SK-N-SH (cell line): ENCODE data around the gene NT5C1B. TPM values are rescaled to one million over a fixed set of nuclear protein-coding genes. Genes with fewer than 3 reads are reported as not detected.

ENCODE experiments used
- CTCF ChIA-PET: fragments of 300-600, 350-600 bp; formaldehyde crosslinking; extraction: SDS; loops from one replicate; lab custom pipeline; 2021; lab: Yijun Ruan, JAX
- POLR2A ChIA-PET: fragments of 350-600 bp; sonication (Branson Sonifier 250); formaldehyde crosslinking; extraction: SDS; loops from one replicate; lab custom pipeline; 2020; ENCODE audit warnings: antibody characterized with exemption, inconsistent platforms; lab: Yijun Ruan, JAX
- DNase-seq: peaks from one replicate; pipeline ENCODE4 v3.0.0; 2012
- H2AFZ ChIP-seq: fragments of 200-600 bp; sonication (generic); 2 replicates; pipeline ENCODE4 v1.8.1; 2016; ENCODE audit warnings: antibody characterized with exemption, mild to moderate bottlenecking, low read depth
- H3F3A ChIP-seq: fragments of 200-600 bp; sonication (generic); replicated peaks from 2 replicates; pipeline ENCODE3; 2016; ENCODE audit warnings: antibody characterized with exemption, mild to moderate bottlenecking; ENCODE audit not compliant: insufficient read depth
- H3K27ac ChIP-seq, 2 experiments: fragments of 200-500 bp in 1 of 2; fragments of 200-600 bp in 1 of 2; sonication (Bioruptor generic) in 1 of 2; sonication (generic), shearing (Covaris generic) in 1 of 2; 2 replicates each; pipeline versions ENCODE4 v1.5.1 to v1.6.1; 2014 to 2016; ENCODE audit warnings: low read depth in 2 of 2, inconsistent platforms in 1 of 2, low read length in 1 of 2, mild to moderate bottlenecking in 1 of 2, mixed read lengths in 1 of 2
- H3K27me3 ChIP-seq: fragments of 200-600 bp; sonication (generic), shearing (Covaris generic); 2 replicates; pipeline ENCODE4 v1.6.1; 2016; ENCODE audit warnings: mixed run types; ENCODE audit not compliant: insufficient read depth
- H3K36me3 ChIP-seq, 2 experiments: fragments of 200-500 bp in 1 of 2; fragments of 200-600 bp in 1 of 2; sonication (Bioruptor generic) in 1 of 2; sonication (generic) in 1 of 2; replicated peaks in 1 of 2; 2 replicates each; pipeline versions ENCODE3 to v1.5.1; 2014 to 2016; ENCODE audit warnings: low read length in 1 of 2, mild to moderate bottlenecking in 1 of 2; ENCODE audit not compliant: insufficient read depth in 2 of 2, control insufficient read depth in 1 of 2
- H3K4me1 ChIP-seq, 2 experiments: fragments of 200-500 bp in 1 of 2; fragments of 200-600 bp in 1 of 2; sonication (Bioruptor generic) in 1 of 2; sonication (generic), shearing (Covaris generic) in 1 of 2; 2 replicates each; pipeline versions ENCODE4 v1.5.1 to v1.6.1; 2014 to 2016; ENCODE audit warnings: low read depth in 1 of 2, low read length in 1 of 2, mixed run types in 1 of 2; ENCODE audit not compliant: insufficient read depth in 2 of 2, control insufficient read depth in 1 of 2
- H3K4me2 ChIP-seq: fragments of 200-600 bp; sonication (generic), shearing (Covaris generic); 2 replicates; pipeline ENCODE4 v1.6.1; 2017; ENCODE audit warnings: mixed run types
- H3K4me3 ChIP-seq, 2 experiments: fragments of 200-500 bp in 1 of 2; fragments of 200-600 bp in 1 of 2; sonication (Bioruptor generic) in 1 of 2; sonication (generic), shearing (Covaris generic) in 1 of 2; 2 replicates each; pipeline versions ENCODE4 v1.5.1 to v1.8.1; 2014 to 2016; ENCODE audit warnings: low read depth in 2 of 2, inconsistent platforms in 1 of 2, low read length in 1 of 2, mild to moderate bottlenecking in 1 of 2, mixed read lengths in 1 of 2, moderate library complexity in 1 of 2
- H3K79me2 ChIP-seq: fragments of 200-600 bp; sonication (generic); 2 replicates; pipeline ENCODE4 v1.8.1; 2017; ENCODE audit warnings: mild to moderate bottlenecking; ENCODE audit not compliant: insufficient read depth
- H3K9ac ChIP-seq: fragments of 200-600 bp; sonication (generic); 2 replicates; pipeline ENCODE4 v1.6.1; 2017; ENCODE audit warnings: mixed run types
- H3K9me2 ChIP-seq: fragments of 200-600 bp; sonication (generic); 2 replicates; pipeline ENCODE4 v1.6.1; 2017; ENCODE audit warnings: mixed run types
- H3K9me3 ChIP-seq: fragments of 200-600 bp; sonication (generic); 2 replicates; pipeline ENCODE4 v1.6.1; 2017; ENCODE audit warnings: mixed run types, mild to moderate bottlenecking, moderate library complexity
- H4K20me1 ChIP-seq: fragments of 200-600 bp; sonication (generic); 2 replicates; pipeline ENCODE4 v1.6.1; 2017; ENCODE audit warnings: mild to moderate bottlenecking, mixed run types; ENCODE audit not compliant: insufficient read depth
- FOSL2 ChIP-seq: IDR thresholded peaks from 2 replicates; pipeline ENCODE4 v1.4.0; 2012; ENCODE audit warnings: low read depth, mild to moderate bottlenecking, moderate library complexity, borderline replicate concordance
- GABPA ChIP-seq: IDR thresholded peaks from 2 replicates; pipeline ENCODE4 v1.4.0; 2012; ENCODE audit warnings: low read depth, mild to moderate bottlenecking
- GATA2 ChIP-seq: sonication (generic); formaldehyde crosslinking; IDR thresholded peaks from 2 replicates; pipeline ENCODE4 v1.5.0; 2020; ENCODE audit warnings: mild to moderate bottlenecking, missing genetic modification reagents
- JUND ChIP-seq: IDR thresholded peaks from 2 replicates; pipeline ENCODE4 v1.4.0; 2012
- MXI1 ChIP-seq: IDR thresholded peaks from 2 replicates; pipeline ENCODE4 v1.6.1; 2012; ENCODE audit warnings: mild to moderate bottlenecking, low read depth, low read length, improper control_type of control experiment
- PBX3 ChIP-seq: IDR thresholded peaks from 2 replicates; pipeline ENCODE4; 2012
- POLR2AphosphoS5 ChIP-seq: IDR thresholded peaks from 2 replicates; pipeline ENCODE4 v1.6.1; 2012; ENCODE audit warnings: low read depth, low read length
- RAD21 ChIP-seq: IDR thresholded peaks from 2 replicates; pipeline ENCODE4 v1.6.1; 2012; ENCODE audit warnings: mild to moderate bottlenecking, low read length
- RXRA ChIP-seq: IDR thresholded peaks from 2 replicates; pipeline ENCODE4 v1.4.0; 2012; ENCODE audit warnings: low read depth, mild to moderate bottlenecking, borderline replicate concordance
- SIN3A ChIP-seq: IDR thresholded peaks from 2 replicates; pipeline ENCODE4 v1.6.1; 2012; ENCODE audit warnings: low read depth, mild to moderate bottlenecking, low read length, moderate library complexity, borderline replicate concordance
- SMC3 ChIP-seq: IDR thresholded peaks from 2 replicates; pipeline ENCODE4 v1.6.1; 2012; ENCODE audit warnings: low read depth, low read length, improper control_type of control experiment
- TCF12 ChIP-seq: IDR thresholded peaks from 2 replicates; pipeline ENCODE4 v1.4.0; 2012
- TEAD4 ChIP-seq: IDR thresholded peaks from 2 replicates; pipeline ENCODE4 v1.4.0; 2012; ENCODE audit warnings: mild to moderate bottlenecking, borderline replicate concordance; ENCODE audit not compliant: insufficient read depth
- USF1 ChIP-seq: IDR thresholded peaks from 2 replicates; pipeline ENCODE4 v1.4.0; 2012; ENCODE audit warnings: low read depth, borderline replicate concordance
- YY1 ChIP-seq: IDR thresholded peaks from 2 replicates; pipeline ENCODE4 v1.4.0; 2012; ENCODE audit warnings: low read depth, mild to moderate bottlenecking
- WGBS: methylation state at CpG from one replicate; pipeline ENCODE4 v1.1.6; 2017; ENCODE audit warnings: low lambda C conversion rate; 5-methylcytosine and 5-hydroxymethylcytosine counted together
- polyA plus RNA-seq, 3 experiments: library from polyadenylated mRNA; depleted of rRNA; stranded (reverse); fragments of >200 nt; gene quantifications; 2 replicates each; pipeline ENCODE4 v1.2.3, GENCODE V29; 2012

NT5C1B gene
- polyA plus RNA-seq, 1 of the 3 experiments (the other 2 are of a cell fraction), result not detected

GRCh38 chr2:18518116-18519111 is 71.0 kb downstream of the NT5C1B start (continued):
- TF ChIP-seq GABPA, result no peak
- TF ChIP-seq SIN3A, result no peak
- 0 out of 2 replicates have a peak, but pooled peaks have one; percentile 35 for TF ChIP-seq TEAD4
- TF ChIP-seq FOSL2, result peak; percentile 89
- peak; percentile 47; the same call in 1 of the 2 replicates for TF ChIP-seq TCF12
- 0 out of 2 replicates have a peak, but pooled peaks have one; percentile 25 for TF ChIP-seq RXRA
- no peak for TF ChIP-seq USF1
- TF ChIP-seq RAD21, result no peak
- no peak for TF ChIP-seq YY1
- peak; percentile 63 for TF ChIP-seq PBX3
- TF ChIP-seq POLR2AphosphoS5, result peak; percentile 18; the same call in 1 of the 2 replicates
- no peak for TF ChIP-seq GATA2 (CRISPR knock-in tag)

GRCh38 chr2:18517386-18517785 is 72.0 kb downstream of the NT5C1B start:
- POLR2A ChIA-PET, result no interaction called here
- Histone ChIP-seq H4K20me1 (no peaks in the 10 kb centered on the region), H3K9me3 (no peaks in the 10 kb centered on the region), H3K9me2 (no peaks in the 10 kb centered on the region), H3K79me2 (no peaks in the 10 kb centered on the region), H3K27ac (no peak overlapping the region; a peak in 1 of 4 replicates), H3K4me2 (no peak overlapping the region), H3K4me3 (no peak overlapping the region), H3K9ac (no peak overlapping the region), H2AFZ (no peak overlapping the region), H3K27me3 (no peaks in the 10 kb centered on the region), H3K4me1 (peaks cover 31 to 43% of the 10 kb centered on the region in 2 experiments), H3F3A (peaks cover 24% of the 10 kb centered on the region), H3K36me3 (no peaks in the 10 kb centered on the region)
- 83% methylated on average over 1 of the region's 1 CpG for WGBS
- no peak for DNase-seq
- CTCF ChIA-PET, result interaction anchor here (1.1 to 8.6 kb wide), 7 partner anchors 11 to 1346 kb away, joined by 3 to 107 read pairs (median 5); no protein-coding TSS in a partner anchor
- TF ChIP-seq MXI1 (no peak), JUND (no peak), SMC3 (no peak)
